H9 (cell line): Measurements from ENCODE around the gene KRT39. TPM values are rescaled to one million over a fixed set of nuclear protein-coding genes. Genes with fewer than 3 reads are reported as not detected.

Experiments used
- DNase-seq: peaks from one replicate; pipeline ENCODE4 v3.0.0-alpha.2; 2017
- H2AFZ ChIP-seq: one replicate; pipeline ENCODE4 v1.6.1; 2013; ENCODE audit warnings: mild to moderate bottlenecking, low read length, control low read depth, moderate library complexity
- H2AK5ac ChIP-seq: 2 replicates; pipeline ENCODE4 v1.6.1; 2013; ENCODE audit warnings: low read length, control low read depth, mixed read lengths; ENCODE audit not compliant: insufficient read length
- H2BK120ac ChIP-seq: one replicate; pipeline ENCODE4 v1.6.1; 2013; ENCODE audit warnings: low read depth, mild to moderate bottlenecking, low read length, control low read depth, inconsistent platforms; ENCODE audit not compliant: poor library complexity, severe bottlenecking
- H2BK12ac ChIP-seq: 2 replicates; pipeline ENCODE4 v1.6.1; 2013; ENCODE audit warnings: low read length, control low read depth, mixed read lengths, low read depth; ENCODE audit not compliant: insufficient read length
- H2BK15ac ChIP-seq: 2 replicates; pipeline ENCODE4 v1.6.1; 2013; ENCODE audit warnings: low read depth, low read length, control low read depth
- H2BK20ac ChIP-seq: one replicate; pipeline ENCODE4 v1.6.1; 2013; ENCODE audit warnings: low read depth, mild to moderate bottlenecking, low read length, control low read depth, inconsistent platforms; ENCODE audit not compliant: poor library complexity, severe bottlenecking
- H2BK5ac ChIP-seq: 2 replicates; pipeline ENCODE4 v1.6.1; 2013; ENCODE audit warnings: low read length, control low read depth, mixed read lengths; ENCODE audit not compliant: insufficient read length
- H3K14ac ChIP-seq: 2 replicates; pipeline ENCODE4 v1.6.1; 2013; ENCODE audit warnings: low read length, control low read depth; ENCODE audit not compliant: insufficient read depth
- H3K18ac ChIP-seq: 2 replicates; pipeline ENCODE4 v1.6.1; 2013; ENCODE audit warnings: low read depth, mild to moderate bottlenecking, mixed read lengths, low read length, control low read depth; ENCODE audit not compliant: insufficient read length
- H3K23ac ChIP-seq: 2 replicates; pipeline ENCODE4 v1.6.1; 2013; ENCODE audit warnings: low read length, control low read depth, mixed read lengths, low read depth; ENCODE audit not compliant: insufficient read length
- H3K23me2 ChIP-seq: 2 replicates; pipeline ENCODE4 v1.6.1; 2013; ENCODE audit warnings: low read depth, mild to moderate bottlenecking, mixed read lengths, low read length, control low read depth; ENCODE audit not compliant: insufficient read length, poor library complexity, severe bottlenecking
- H3K27ac ChIP-seq: 2 replicates; pipeline ENCODE4 v1.5.1; 2013; ENCODE audit warnings: low read length, control low read depth, mixed read lengths, low read depth; ENCODE audit not compliant: insufficient read length
- H3K27me3 ChIP-seq: 2 replicates; pipeline ENCODE4 v1.6.1; 2013; ENCODE audit warnings: low read length, control low read depth, inconsistent platforms; ENCODE audit not compliant: insufficient read depth
- H3K4ac ChIP-seq: 2 replicates; pipeline ENCODE4 v1.6.1; 2013; ENCODE audit warnings: low read depth, mild to moderate bottlenecking, control low read depth, inconsistent platforms, low read length, moderate library complexity
- H3K4me1 ChIP-seq: 2 replicates; pipeline ENCODE4 v1.6.1; 2013; ENCODE audit warnings: low read length, control low read depth, inconsistent platforms; ENCODE audit not compliant: insufficient read depth
- H3K4me2 ChIP-seq: 2 replicates; pipeline ENCODE4 v1.6.1; 2013; ENCODE audit warnings: low read length, control low read depth, mixed read lengths; ENCODE audit not compliant: insufficient read length, insufficient read depth
- H3K56ac ChIP-seq: 2 replicates; pipeline ENCODE4 v1.6.1; 2013; ENCODE audit warnings: low read depth, mild to moderate bottlenecking, mixed read lengths, low read length, control low read depth; ENCODE audit not compliant: insufficient read length
- H3K79me1 ChIP-seq: 2 replicates; pipeline ENCODE4 v1.6.1; 2013; ENCODE audit warnings: low read depth, mild to moderate bottlenecking, moderate library complexity, low read length, control low read depth, inconsistent platforms; ENCODE audit not compliant: insufficient read depth, poor library complexity, severe bottlenecking
- H3K79me2 ChIP-seq: 2 replicates; pipeline ENCODE4 v1.6.1; 2013; ENCODE audit warnings: low read length, control low read depth, inconsistent platforms; ENCODE audit not compliant: insufficient read depth
- H3K9ac ChIP-seq: 2 replicates; pipeline ENCODE4 v1.6.1; 2013; ENCODE audit warnings: low read length, control low read depth, mixed read lengths; ENCODE audit not compliant: insufficient read length; ENCODE audit errors: extremely low read depth
- H3K9me3 ChIP-seq: one replicate; pipeline ENCODE4 v1.6.1; 2013; ENCODE audit warnings: low read depth, low read length, inconsistent platforms; ENCODE audit not compliant: control insufficient read depth
- H3T11ph ChIP-seq: one replicate; pipeline ENCODE4 v1.6.1; 2013; ENCODE audit warnings: mild to moderate bottlenecking, low read length, control low read depth, inconsistent platforms
- H4K20me1 ChIP-seq: one replicate; pipeline ENCODE4 v1.6.1; 2013; ENCODE audit not compliant: control insufficient read depth, insufficient read length, insufficient read depth
- H4K5ac ChIP-seq: 2 replicates; pipeline ENCODE4 v1.6.1; 2013; ENCODE audit warnings: low read depth, mild to moderate bottlenecking, mixed read lengths, low read length, control low read depth; ENCODE audit not compliant: insufficient read length
- H4K8ac ChIP-seq: replicated peaks from 2 replicates; pipeline ENCODE4 v1.6.1; 2013; ENCODE audit warnings: low read length, control low read depth, mixed read lengths, low read depth; ENCODE audit not compliant: insufficient read length
- H4K91ac ChIP-seq: 2 replicates; pipeline ENCODE4 v1.6.1; 2013; ENCODE audit warnings: low read depth, mild to moderate bottlenecking, moderate library complexity, mixed read lengths, low read length, control low read depth; ENCODE audit not compliant: insufficient read length
- H3K27ac Mint-ChIP-seq, 3 experiments: 2 replicates in 2 of 3; 3 replicates in 1 of 3; pipeline ENCODE4 v1.8.0; 2020 to 2021; ENCODE audit warnings: mixed read lengths in 3 of 3, mild to moderate bottlenecking in 1 of 3, moderate library complexity in 1 of 3
- H3K27me3 Mint-ChIP-seq: 2 replicates; pipeline ENCODE4 v1.8.0; 2021; ENCODE audit warnings: low read depth, mild to moderate bottlenecking, moderate library complexity, mixed read lengths
- H3K36me3 Mint-ChIP-seq, 3 experiments: 2 replicates in 2 of 3; 3 replicates in 1 of 3; pipeline ENCODE4 v1.8.0; 2020 to 2021; ENCODE audit warnings: low read depth in 3 of 3, mixed read lengths in 3 of 3; ENCODE audit not compliant: insufficient read depth in 1 of 3
- H3K4me1 Mint-ChIP-seq, 2 experiments: 2 replicates each; pipeline ENCODE4 v1.8.0; 2020; ENCODE audit warnings: mixed read lengths in 2 of 2
- H3K4me3 Mint-ChIP-seq, 2 experiments: 2 replicates in 1 of 2; 3 replicates in 1 of 2; pipeline ENCODE4 v1.8.0; 2020 to 2021; ENCODE audit warnings: mild to moderate bottlenecking in 2 of 2, mixed read lengths in 2 of 2, moderate library complexity in 1 of 2
- H3K9me3 Mint-ChIP-seq, 2 experiments: 2 replicates in 1 of 2; 3 replicates in 1 of 2; pipeline ENCODE4 v1.8.0; 2020; ENCODE audit warnings: mild to moderate bottlenecking in 2 of 2, mixed read lengths in 2 of 2, moderate library complexity in 1 of 2
- CTCF ChIP-seq: fragments of 200-600 bp; sonication (generic); conservative IDR thresholded peaks from 3 replicates; pipeline ENCODE4 v1.8.0; 2021; ENCODE audit warnings: antibody characterized with exemption, mild to moderate bottlenecking
- WGBS: extraction: QIAGEN DNeasy Blood & Tissue Kit; methylation state at CpG from one replicate; pipeline ENCODE4 v1.1.7; 2013; ENCODE audit warnings: missing lambda C conversion rate, low lambda C conversion rate, mixed read lengths; ENCODE audit not compliant: insufficient read length; ENCODE audit errors: extremely low coverage; 5-methylcytosine and 5-hydroxymethylcytosine counted together
- total RNA-seq: library from RNA; stranded (reverse); gene quantifications from 2 replicates; pipeline ENCODE4 v1.2.1, GENCODE V29; 2021

KRT39 gene
- total RNA-seq, 1 experiment from 2014 or later = not detected

GRCh38 chr17:40914075-40914855, 52.5 kb downstream of the KRT39 start:
- H3K9ac ChIP-seq = no peak overlapping the region
- no CpG with 5 or more reads among the region's 3 CpGs for WGBS

More at GRCh38 chr17:40914075-40914855, 52.5 kb downstream of the KRT39 start:
- Histone ChIP-seq H2BK5ac (no peak overlapping the region), H3K4ac (no peak overlapping the region), H3K27me3 (no peaks in the 10 kb centered on the region), H3K79me1 (no peaks in the 10 kb centered on the region), H2BK12ac (no peak overlapping the region), H4K5ac (no peak overlapping the region), H2BK120ac (no peak overlapping the region), H4K91ac (no peak overlapping the region), H3K14ac (no peak overlapping the region), H2BK20ac (no peak overlapping the region), H4K20me1 (no peaks in the 10 kb centered on the region), H3K4me1 (no peaks in the 10 kb centered on the region), H3K56ac (no peak overlapping the region), H2AK5ac (no peak overlapping the region), H2AFZ (no peak overlapping the region), H4K8ac (no peak overlapping the region), H3T11ph (no peak overlapping the region), H2BK15ac (no peak overlapping the region), H3K23ac (no peak overlapping the region), H3K18ac (no peak overlapping the region), H3K23me2 (no peaks in the 10 kb centered on the region), H3K4me2 (no peak overlapping the region), H3K9me3 (no peaks in the 10 kb centered on the region), H3K79me2 (no peaks in the 10 kb centered on the region), H3K27ac (no peak overlapping the region)
- no peak overlapping the region for H3K4me3 Mint-ChIP-seq
- no peaks in the 10 kb centered on the region for H3K27me3 Mint-ChIP-seq
- no peaks in the 10 kb centered on the region for H3K9me3 Mint-ChIP-seq
- DNase-seq = no peak
- no peak for TF ChIP-seq CTCF
- no peak overlapping the region for H3K27ac Mint-ChIP-seq
- H3K4me1 Mint-ChIP-seq = no peaks in the 10 kb centered on the region
- no peaks in the 10 kb centered on the region for H3K36me3 Mint-ChIP-seq
